ENCODE measurements around the gene OLFML2B.
"Not testable (repeated sequence)": the region's sequence is repeated elsewhere in the genome, so short reads cannot be mapped to it uniquely, and the experiment has no call there.

OLFML2B gene

GRCh38 chr1:162035241-162035640, 11.6 kb upstream of the OLFML2B start:
- peak; percentile 68 for DNase-seq (ENCODE audit: low spot score)

- no peak for DNase-seq (ENCODE audit: low spot score)
Measured at GRCh38 chr1:162033428-162033827, 9.8 kb upstream of the OLFML2B start.

GRCh38 chr1:162030759-162031280, 7.2 kb upstream of the OLFML2B start:
- DNase-seq (ENCODE audit: low spot score): no peak

- DNase-seq (ENCODE audit: low spot score): no peak
Measured at GRCh38 chr1:162029157-162029556, 5.5 kb upstream of the OLFML2B start.

GRCh38 chr1:162028726-162029125, 5.1 kb upstream of the OLFML2B start:
- no peak for DNase-seq (ENCODE audit: low spot score)

- DNase-seq (ENCODE audit: low spot score): no peak
Measured at GRCh38 chr1:162026881-162027280, 3.2 kb upstream of the OLFML2B start.

- DNase-seq (ENCODE audit: low spot score): no peak
Measured at GRCh38 chr1:162025541-162025940, 1.9 kb upstream of the OLFML2B start.

- DNase-seq (ENCODE audit: low spot score): no peak
Measured at GRCh38 chr1:162023181-162023546, 505 bp downstream of the OLFML2B start.

GRCh38 chr1:162022626-162023025, 1.0 kb downstream of the OLFML2B start:
- DNase-seq (ENCODE audit: low spot score): no peak

GRCh38 chr1:162021124-162021523, 2.5 kb downstream of the OLFML2B start:
- no peak for DNase-seq (ENCODE audit: low spot score)

- no peak for DNase-seq (ENCODE audit: low spot score)
Measured at GRCh38 chr1:162020150-162020549, 3.5 kb downstream of the OLFML2B start.

GRCh38 chr1:162019446-162019845, 4.2 kb downstream of the OLFML2B start:
- DNase-seq (ENCODE audit: low spot score): no peak

- DNase-seq (ENCODE audit: low spot score): no peak
Measured at GRCh38 chr1:162019006-162019405, 4.7 kb downstream of the OLFML2B start.

- DNase-seq (ENCODE audit: low spot score): no peak
Measured at GRCh38 chr1:162018418-162018817, 5.3 kb downstream of the OLFML2B start.

- not testable (repeated sequence) for DNase-seq (ENCODE audit: low spot score)
Measured at GRCh38 chr1:162017791-162018190, 5.9 kb downstream of the OLFML2B start.

- DNase-seq (ENCODE audit: low spot score): no peak
Measured at GRCh38 chr1:162016631-162017030, 7.0 kb downstream of the OLFML2B start.

- no peak for DNase-seq (ENCODE audit: low spot score)
Measured at GRCh38 chr1:162015196-162015595, 8.5 kb downstream of the OLFML2B start.

GRCh38 chr1:162014202-162014601, 9.5 kb downstream of the OLFML2B start:
- no peak for DNase-seq (ENCODE audit: low spot score)

- no peak for DNase-seq (ENCODE audit: low spot score)
Measured at GRCh38 chr1:162013289-162013688, 10.4 kb downstream of the OLFML2B start.

GRCh38 chr1:162011337-162012012, 12.2 kb downstream of the OLFML2B start:
- no peak for DNase-seq (ENCODE audit: low spot score)

- DNase-seq (ENCODE audit: low spot score): no peak
Measured at GRCh38 chr1:162010175-162010506, 13.5 kb downstream of the OLFML2B start.

GRCh38 chr1:162009501-162010174, 14.0 kb downstream of the OLFML2B start:
- no peak for DNase-seq (ENCODE audit: low spot score)

GRCh38 chr1:162008799-162009198, 14.9 kb downstream of the OLFML2B start:
- no peak for DNase-seq (ENCODE audit: low spot score)

- no peak for DNase-seq (ENCODE audit: low spot score)
Measured at GRCh38 chr1:162007466-162007865, 16.2 kb downstream of the OLFML2B start.

Measured in SW480 (cell line).